ENCODE results near the gene NDUFA8.
A peak's percentile ranks its signal among the peaks of the same experiment; 100 is the strongest.

NDUFA8 gene

DNA sequence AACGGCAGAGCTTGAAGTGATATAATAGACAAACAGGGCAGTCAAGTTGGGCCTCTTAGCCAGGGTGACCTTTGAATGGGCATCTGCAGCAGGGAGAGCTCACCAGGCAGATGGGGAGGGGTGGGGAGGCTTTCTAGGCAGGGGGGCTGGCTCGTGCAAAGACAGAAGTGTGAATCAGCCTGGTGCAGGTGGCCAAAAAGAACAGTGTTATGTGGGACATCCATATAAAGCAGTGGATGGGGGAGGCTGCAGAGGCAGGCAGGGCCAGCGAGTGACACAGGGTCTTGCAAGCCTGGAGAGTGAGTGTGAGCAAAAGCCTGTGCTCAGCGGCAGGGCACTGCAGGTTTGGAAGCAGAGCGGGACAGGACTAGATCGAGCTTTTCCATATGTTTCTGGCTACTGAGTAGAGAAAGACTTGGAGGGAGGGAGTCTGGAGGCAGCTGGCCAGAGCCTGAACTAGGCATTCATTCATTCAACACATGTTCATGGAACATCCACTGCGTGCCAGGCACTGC lies 52.2 kb downstream of the NDUFA8 start:
- Histone ChIP-seq H3K36me3 (ENCODE audit: control insufficient read depth, low read depth, low read length) (no peaks in the 10 kb centered on the region), H3K4me1 (ENCODE audit: control insufficient read depth, low read depth, low read length) (no peaks in the 10 kb centered on the region), H3K27ac (ENCODE audit: low read length) (no peak overlapping the region), H3K9me3 (ENCODE audit: control insufficient read depth, low read depth, low read length) (peaks cover 3% of the 10 kb centered on the region), H3K27me3 (ENCODE audit: control insufficient read depth, insufficient read depth, low read length) (no peaks in the 10 kb centered on the region), H3K9ac (ENCODE audit: low read length) (no peak overlapping the region), H3K4me3 (ENCODE audit: low read length) (no peak overlapping the region)

DNA sequence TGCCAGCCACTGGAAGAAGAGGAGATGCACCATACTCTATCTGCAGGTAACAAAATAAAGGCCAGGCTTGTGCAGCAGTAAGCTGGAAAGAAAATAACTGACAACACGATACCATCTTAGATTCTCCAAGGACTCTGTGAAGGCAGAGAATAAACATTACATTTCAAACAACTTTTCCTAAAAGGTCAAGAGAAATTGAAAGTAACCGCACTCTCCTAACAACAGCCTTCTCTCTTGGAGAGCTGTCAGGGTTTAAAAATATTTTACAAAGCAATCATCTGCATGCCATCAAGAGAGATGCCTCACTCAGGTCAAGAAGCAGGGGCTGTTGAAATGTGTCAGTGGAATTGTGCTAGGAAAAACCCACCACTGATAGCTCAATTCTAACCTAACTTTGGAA lies 53.0 kb downstream of the NDUFA8 start:
- H3K27ac ChIP-seq (ENCODE audit: low read length): no peak overlapping the region
- no peaks in the 10 kb centered on the region for H3K27me3 ChIP-seq (ENCODE audit: control insufficient read depth, insufficient read depth, low read length)
- no peak overlapping the region for H3K9ac ChIP-seq (ENCODE audit: low read length)
- no peaks in the 10 kb centered on the region for H3K4me1 ChIP-seq (ENCODE audit: control insufficient read depth, low read depth, low read length)
- H3K9me3 ChIP-seq (ENCODE audit: control insufficient read depth, low read depth, low read length): peaks cover 3% of the 10 kb centered on the region
- H3K36me3 ChIP-seq (ENCODE audit: control insufficient read depth, low read depth, low read length): no peaks in the 10 kb centered on the region
- no peak overlapping the region for H3K4me3 ChIP-seq (ENCODE audit: low read length)

DNA sequence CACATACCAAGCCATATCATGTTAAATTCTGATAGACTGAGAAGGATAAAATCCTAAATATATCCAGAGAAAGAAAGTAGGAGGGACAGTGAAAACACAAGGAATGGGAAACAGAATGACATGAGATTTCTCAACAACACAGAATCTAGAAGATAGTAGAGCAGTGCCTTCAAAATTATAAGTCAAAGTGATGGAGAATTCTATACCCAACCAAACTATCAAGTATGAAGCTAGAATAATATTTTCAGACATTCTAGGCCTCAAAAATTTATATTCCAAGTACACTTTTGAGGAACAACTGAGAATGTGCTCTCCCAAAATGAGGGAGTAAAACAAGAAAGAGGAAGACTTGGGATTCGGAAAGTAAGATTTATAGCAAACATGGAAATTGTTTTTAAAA lies 55.6 kb downstream of the NDUFA8 start:
- H3K4me1 ChIP-seq (ENCODE audit: control insufficient read depth, low read depth, low read length): no peaks in the 10 kb centered on the region

DNA sequence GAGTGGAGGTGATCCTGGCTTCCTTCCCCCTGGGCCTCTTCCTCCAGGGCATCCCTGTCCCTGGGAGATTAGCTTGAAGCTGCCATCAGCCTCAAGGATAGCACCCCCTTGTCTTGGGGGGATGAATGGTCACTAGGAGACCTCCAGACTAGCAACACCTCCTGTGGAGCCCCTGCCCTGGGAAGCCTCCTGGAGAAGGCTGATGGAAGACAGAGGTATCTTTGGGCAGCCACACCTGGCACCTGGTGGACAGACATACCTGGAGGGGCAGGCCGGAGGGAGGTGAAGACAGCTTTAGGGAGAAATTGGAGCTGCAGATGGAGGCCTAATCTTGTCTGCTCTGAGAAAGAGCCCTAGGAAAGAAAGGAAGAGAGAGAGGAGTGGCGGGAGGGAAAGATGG lies 57.4 kb downstream of the NDUFA8 start:
- H3K9ac ChIP-seq (ENCODE audit: low read length): no peak overlapping the region
- no peak overlapping the region for H3K4me3 ChIP-seq (ENCODE audit: low read length)
- H3K27ac ChIP-seq (ENCODE audit: low read length): no peak overlapping the region
- H3K27me3 ChIP-seq (ENCODE audit: control insufficient read depth, insufficient read depth, low read length): peaks cover 6% of the 10 kb centered on the region
- peaks cover 3% of the 10 kb centered on the region for H3K9me3 ChIP-seq (ENCODE audit: control insufficient read depth, low read depth, low read length)
- no peaks in the 10 kb centered on the region for H3K4me1 ChIP-seq (ENCODE audit: control insufficient read depth, low read depth, low read length)
- H3K36me3 ChIP-seq (ENCODE audit: control insufficient read depth, low read depth, low read length): no peaks in the 10 kb centered on the region

More for the DNA sequence above, 55.6 kb downstream of the NDUFA8 start:
- no peak overlapping the region for H3K27ac ChIP-seq (ENCODE audit: low read length)
- no peaks in the 10 kb centered on the region for H3K36me3 ChIP-seq (ENCODE audit: control insufficient read depth, low read depth, low read length)
- H3K9ac ChIP-seq (ENCODE audit: low read length): no peak overlapping the region
- no peak overlapping the region for H3K4me3 ChIP-seq (ENCODE audit: low read length)
- peaks cover 3% of the 10 kb centered on the region for H3K9me3 ChIP-seq (ENCODE audit: control insufficient read depth, low read depth, low read length)
- H3K27me3 ChIP-seq (ENCODE audit: control insufficient read depth, insufficient read depth, low read length): peaks cover 6% of the 10 kb centered on the region

DNA sequence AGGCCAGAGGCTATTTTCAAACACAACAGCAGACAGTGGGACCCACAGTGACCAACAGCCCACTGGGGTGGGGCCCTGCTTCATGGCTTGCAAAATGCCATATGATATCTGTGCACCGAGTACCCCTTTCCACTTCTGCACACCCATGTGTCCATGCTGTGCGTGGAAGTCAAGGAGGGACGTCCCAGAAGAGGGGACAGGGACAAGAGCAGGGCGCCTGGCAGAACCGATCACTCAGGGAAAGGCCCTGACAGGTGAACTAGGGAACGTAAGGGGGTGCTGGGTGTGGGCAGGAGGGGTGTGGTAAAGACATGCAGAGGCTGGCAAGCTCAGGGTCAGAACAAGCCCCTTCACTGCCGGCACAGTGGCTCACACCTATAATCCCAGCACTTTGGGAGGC lies 58.8 kb downstream of the NDUFA8 start:
- Histone ChIP-seq H3K27me3 (ENCODE audit: control insufficient read depth, insufficient read depth, low read length) (peaks cover 6% of the 10 kb centered on the region), H3K9me3 (ENCODE audit: control insufficient read depth, low read depth, low read length) (peaks cover 3% of the 10 kb centered on the region), H3K27ac (ENCODE audit: low read length) (no peak overlapping the region), H3K4me1 (ENCODE audit: control insufficient read depth, low read depth, low read length) (no peaks in the 10 kb centered on the region), H3K36me3 (ENCODE audit: control insufficient read depth, low read depth, low read length) (no peaks in the 10 kb centered on the region), H3K4me3 (ENCODE audit: low read length) (no peak overlapping the region), H3K9ac (ENCODE audit: low read length) (no peak overlapping the region)

DNA sequence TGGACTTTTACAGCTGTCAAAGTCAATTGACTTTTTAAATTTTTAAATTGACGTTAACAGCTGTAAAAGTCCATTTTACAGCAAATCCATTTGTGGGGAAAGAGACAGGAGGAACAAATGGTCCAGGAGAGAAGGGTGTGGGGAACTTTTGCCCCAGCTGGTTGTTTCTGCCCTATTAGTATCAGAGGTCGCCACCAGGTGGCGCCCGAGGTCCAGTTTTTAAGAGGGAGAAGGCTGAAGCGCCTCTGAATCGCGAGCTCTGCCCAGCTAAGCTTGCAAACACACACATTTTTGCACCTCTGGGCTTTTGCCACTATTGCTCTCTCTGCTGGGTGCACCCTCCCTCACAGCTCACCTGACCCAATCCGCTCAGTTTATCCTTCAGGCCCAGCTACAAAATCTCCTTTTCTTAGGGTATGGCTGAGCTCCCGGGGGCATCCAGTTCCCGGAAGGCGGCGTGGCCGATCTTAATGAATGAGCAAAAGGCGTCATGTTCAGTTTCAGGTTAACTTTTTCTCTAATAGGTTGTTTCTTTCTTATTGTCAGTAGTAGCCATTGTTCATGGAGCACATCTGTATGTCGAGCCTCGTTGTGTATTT lies 60.2 kb downstream of the NDUFA8 start:
- H3K36me3 ChIP-seq (ENCODE audit: control insufficient read depth, low read depth, low read length): no peaks in the 10 kb centered on the region
- no peak overlapping the region for H3K27ac ChIP-seq (ENCODE audit: low read length)
- no peak overlapping the region for H3K9ac ChIP-seq (ENCODE audit: low read length)
- H3K27me3 ChIP-seq (ENCODE audit: control insufficient read depth, insufficient read depth, low read length): peaks cover 14% of the 10 kb centered on the region
- H3K4me3 ChIP-seq (ENCODE audit: low read length): no peak overlapping the region
- H3K9me3 ChIP-seq (ENCODE audit: control insufficient read depth, low read depth, low read length): peaks cover 3% of the 10 kb centered on the region
- peaks cover 6% of the 10 kb centered on the region for H3K4me1 ChIP-seq (ENCODE audit: control insufficient read depth, low read depth, low read length)

DNA sequence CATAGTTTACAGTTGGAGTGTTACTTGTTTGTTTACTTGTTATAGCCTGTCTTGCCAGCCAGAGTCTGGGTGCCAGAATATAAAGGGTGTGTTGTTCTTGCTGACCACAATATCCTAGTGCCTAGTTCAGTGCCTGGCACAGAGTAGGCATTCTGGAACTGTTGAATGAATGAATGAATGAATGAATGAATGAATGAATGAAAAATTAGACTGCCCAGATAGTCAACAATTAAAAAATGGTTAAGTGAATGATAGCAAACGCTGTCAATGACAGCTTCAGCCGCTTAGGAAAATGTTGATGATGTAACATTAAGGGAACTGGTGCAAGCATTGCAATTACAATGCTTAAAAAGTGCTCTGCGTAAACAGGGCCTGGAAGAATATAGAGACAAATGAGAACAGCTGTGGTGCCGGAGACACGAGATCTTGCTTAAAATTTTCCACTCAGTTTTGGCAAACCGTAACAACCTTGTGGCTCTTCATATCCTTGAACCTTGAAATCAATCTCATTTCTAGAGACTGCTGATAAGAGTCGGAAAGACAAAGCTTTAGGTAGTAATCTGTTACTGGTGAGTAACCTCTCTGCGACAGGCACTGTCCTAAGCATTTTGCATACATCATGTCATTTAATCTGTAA lies 61.8 kb downstream of the NDUFA8 start:
- H3K9ac ChIP-seq (ENCODE audit: low read length): no peak overlapping the region
- peaks cover 24% of the 10 kb centered on the region for H3K27me3 ChIP-seq (ENCODE audit: control insufficient read depth, insufficient read depth, low read length)
- H3K4me1 ChIP-seq (ENCODE audit: control insufficient read depth, low read depth, low read length): peaks cover 6% of the 10 kb centered on the region
- no peaks in the 10 kb centered on the region for H3K9me3 ChIP-seq (ENCODE audit: control insufficient read depth, low read depth, low read length)
- H3K4me3 ChIP-seq (ENCODE audit: low read length): no peak overlapping the region
- H3K36me3 ChIP-seq (ENCODE audit: control insufficient read depth, low read depth, low read length): no peaks in the 10 kb centered on the region
- no peak overlapping the region for H3K27ac ChIP-seq (ENCODE audit: low read length)

DNA sequence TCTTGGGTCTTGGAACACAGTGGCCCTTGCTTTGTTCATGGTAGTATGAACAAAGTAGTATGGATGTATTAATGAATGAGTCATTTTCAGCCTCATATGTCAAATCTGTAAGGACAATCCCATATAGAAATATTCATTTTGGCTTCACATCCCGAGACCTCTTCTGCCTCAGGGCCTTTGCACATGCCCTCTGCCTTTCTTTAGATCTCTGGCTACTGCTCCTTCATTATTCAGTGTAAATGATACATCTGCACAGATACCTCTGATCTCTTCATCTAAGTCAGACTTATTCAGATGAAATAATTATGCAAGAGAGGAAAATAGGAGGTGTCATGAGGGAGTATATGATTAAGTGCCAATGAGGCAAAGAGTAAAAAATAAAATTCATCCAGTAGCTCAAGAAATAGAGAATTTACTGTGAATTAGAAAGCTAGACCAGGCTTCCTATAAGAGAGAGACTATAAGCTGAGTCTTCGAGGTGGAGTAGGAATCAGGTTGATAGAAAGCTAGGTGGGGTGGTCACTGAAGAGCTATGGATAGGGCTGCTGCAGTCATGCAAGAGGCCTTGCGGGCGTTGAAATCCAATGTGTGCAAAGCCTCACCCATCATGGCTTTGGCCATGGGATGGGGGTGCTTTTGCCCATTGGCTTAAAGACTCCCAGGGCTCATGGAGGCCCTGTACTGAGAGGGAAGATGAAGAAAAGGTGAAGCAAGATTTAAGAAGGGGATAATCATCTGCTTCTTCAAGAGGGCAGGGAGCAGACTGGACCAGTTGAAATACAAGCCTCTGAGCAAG lies 62.8 kb downstream of the NDUFA8 start:
- Histone ChIP-seq H3K27ac (ENCODE audit: low read length) (no peak overlapping the region), H3K4me1 (ENCODE audit: control insufficient read depth, low read depth, low read length) (peaks cover 6% of the 10 kb centered on the region), H3K9ac (ENCODE audit: low read length) (no peak overlapping the region)

DNA sequence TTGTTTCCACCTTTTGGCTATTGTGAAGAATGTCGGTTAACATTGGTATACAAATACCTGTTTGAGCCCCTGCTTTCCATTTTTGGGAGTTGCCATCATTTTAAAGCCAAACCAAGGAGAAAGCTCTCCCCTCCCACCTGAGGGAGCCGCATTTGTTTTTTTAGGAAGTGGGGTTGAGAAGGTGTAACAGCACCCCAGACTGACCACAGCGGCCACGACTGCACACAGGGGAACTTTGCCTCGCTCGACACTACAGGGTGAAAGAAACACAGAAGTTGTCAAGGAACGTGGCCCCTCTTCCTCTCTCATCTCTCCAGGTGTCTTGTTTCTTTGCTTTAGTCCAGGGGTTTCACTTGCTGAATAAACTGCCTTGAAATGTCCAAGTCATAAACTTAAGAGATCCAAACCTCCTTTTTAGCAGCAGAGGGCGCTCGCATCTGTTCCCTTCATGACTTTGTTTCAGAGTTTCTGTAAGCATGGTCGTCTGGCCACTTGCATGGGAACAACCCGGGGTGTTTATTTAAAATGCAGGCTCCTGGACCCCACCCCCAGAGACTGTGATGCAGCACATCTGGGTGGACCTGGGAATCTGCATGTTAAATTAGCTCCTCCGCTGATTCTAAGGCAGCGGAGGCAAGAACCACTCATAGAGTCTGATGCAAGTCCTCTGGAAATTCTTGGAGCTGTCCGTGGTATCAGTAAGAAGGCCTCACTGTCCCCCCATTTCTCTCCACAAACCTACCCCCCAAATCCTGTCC lies 64.4 kb downstream of the NDUFA8 start:
- H3K4me3 ChIP-seq (ENCODE audit: low read length): peak overlapping the region; percentile 23
- H3K9me3 ChIP-seq (ENCODE audit: control insufficient read depth, low read depth, low read length): no peaks in the 10 kb centered on the region
- peaks cover 6% of the 10 kb centered on the region for H3K4me1 ChIP-seq (ENCODE audit: control insufficient read depth, low read depth, low read length)
- peaks cover 36% of the 10 kb centered on the region for H3K27me3 ChIP-seq (ENCODE audit: control insufficient read depth, insufficient read depth, low read length)
- no peaks in the 10 kb centered on the region for H3K36me3 ChIP-seq (ENCODE audit: control insufficient read depth, low read depth, low read length)
- H3K27ac ChIP-seq (ENCODE audit: low read length): no peak overlapping the region
- H3K9ac ChIP-seq (ENCODE audit: low read length): no peak overlapping the region

More for the DNA sequence above, 62.8 kb downstream of the NDUFA8 start:
- H3K4me3 ChIP-seq (ENCODE audit: low read length): no peak overlapping the region
- H3K27me3 ChIP-seq (ENCODE audit: control insufficient read depth, insufficient read depth, low read length): peaks cover 32% of the 10 kb centered on the region
- H3K9me3 ChIP-seq (ENCODE audit: control insufficient read depth, low read depth, low read length): no peaks in the 10 kb centered on the region
- no peaks in the 10 kb centered on the region for H3K36me3 ChIP-seq (ENCODE audit: control insufficient read depth, low read depth, low read length)
